ENCODE measurements around the gene CHST6.
"Not testable (repeated sequence)": the region's sequence is repeated elsewhere in the genome, so short reads cannot be mapped to it uniquely, and the experiment has no call there.

Gene CHST6

DNA sequence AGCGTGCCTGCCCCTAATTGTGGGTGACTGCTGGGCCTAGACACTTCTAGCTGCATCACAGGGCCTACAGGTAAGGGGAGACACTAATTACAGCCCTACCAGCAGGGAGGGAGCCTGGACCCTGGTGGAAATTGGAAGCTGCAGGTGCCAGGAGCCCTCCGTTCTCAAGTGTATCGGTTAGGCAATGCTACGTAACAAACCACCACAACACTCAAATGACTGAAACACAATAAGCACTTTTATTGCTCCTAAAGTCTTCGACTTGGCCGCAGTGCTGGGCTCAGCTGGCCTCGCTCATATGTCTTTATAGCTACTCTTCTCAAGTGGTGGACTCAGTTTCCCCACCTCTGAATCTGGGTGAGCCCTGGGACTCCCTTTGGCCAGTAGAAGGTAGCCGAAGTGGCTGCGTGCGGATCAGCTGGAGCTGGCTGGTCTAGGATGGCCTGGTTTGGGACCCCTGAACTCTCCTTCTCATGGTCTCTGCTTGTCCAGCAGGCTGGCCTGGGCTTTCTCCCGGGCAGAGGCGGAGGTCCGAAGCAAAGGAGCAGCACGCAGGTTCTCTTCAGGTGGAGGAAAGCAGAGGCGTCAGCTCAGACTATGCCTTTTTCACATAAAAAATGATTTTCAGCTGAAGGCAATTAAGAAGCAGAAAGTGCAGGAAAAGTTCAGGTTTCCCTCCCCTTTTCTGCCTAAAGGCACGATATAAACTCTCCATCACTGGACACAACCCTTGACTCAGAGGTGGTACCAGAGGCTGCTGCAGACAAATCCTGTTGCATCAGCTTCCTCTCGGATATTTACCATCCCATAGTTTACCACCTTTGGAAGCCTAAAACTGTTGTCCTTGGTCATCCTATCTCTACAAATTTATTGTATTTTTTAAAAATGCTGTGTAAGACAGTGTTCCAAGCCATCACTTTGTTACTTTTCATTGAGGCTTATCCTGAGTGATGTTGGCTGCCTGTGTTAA, 22.0 kb downstream of the CHST6 start:
- no peak for DNase-seq

DNA sequence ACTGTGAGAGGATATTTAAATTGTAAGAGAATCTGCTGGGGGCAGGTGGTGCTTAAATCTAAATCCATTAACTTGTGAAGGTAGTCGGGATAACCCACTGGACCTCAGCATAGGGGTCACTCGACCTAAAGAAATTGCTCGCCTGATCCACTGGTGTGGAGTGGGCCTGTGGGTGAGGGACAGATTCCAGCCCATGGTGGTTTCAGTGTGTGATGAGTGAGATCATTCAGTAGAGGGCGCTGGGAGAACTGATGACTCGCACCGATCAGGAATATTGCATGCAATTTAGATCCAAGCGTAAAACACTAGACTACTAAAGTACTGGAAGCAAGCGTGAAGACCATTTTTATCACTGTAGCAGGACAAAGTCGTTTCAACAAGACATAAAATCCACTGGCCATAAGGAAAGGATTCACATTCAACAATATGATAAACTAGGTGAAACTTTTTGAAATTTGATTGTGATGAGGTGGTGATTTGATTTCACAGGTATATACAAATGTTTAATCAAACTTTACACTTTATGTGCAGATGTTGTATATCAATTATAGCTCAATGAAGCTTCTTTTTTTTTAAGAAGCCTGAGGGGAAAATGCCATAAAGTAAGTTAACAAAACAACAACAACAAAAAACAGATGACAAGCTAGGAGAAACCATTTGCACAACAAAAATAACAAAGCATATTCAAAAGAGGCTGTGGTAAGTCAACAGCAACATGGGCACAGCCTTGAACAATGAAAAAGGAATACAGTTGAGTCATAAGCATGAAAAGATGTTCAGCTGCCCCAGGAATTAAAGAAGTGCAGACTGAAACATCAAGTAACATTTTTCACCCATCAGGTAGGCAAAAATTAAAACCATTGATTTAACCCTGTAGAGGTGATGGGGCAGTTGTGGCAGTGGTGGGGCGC, 23.3 kb downstream of the CHST6 start:
- no peak for DNase-seq

DNA sequence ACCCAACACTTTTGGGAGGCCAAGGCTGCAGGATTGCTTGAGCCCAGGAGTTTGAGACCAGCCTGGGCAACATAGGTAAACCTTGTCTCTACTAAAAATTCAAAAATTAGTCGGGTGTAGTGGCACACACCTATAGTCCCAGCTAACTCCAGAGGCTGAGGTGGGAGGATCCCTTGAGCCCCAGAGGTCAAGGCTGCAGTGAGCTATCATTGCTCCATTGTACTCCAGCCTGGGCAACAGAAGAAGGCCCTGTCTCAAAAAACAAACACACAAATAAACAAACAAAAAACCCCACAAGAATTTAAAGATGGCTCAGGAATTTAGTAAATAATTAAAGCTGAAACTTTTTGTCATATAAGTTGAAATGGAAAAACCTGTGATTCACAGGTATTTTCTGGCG, 28.5 kb downstream of the CHST6 start:
- no peak for DNase-seq

DNA sequence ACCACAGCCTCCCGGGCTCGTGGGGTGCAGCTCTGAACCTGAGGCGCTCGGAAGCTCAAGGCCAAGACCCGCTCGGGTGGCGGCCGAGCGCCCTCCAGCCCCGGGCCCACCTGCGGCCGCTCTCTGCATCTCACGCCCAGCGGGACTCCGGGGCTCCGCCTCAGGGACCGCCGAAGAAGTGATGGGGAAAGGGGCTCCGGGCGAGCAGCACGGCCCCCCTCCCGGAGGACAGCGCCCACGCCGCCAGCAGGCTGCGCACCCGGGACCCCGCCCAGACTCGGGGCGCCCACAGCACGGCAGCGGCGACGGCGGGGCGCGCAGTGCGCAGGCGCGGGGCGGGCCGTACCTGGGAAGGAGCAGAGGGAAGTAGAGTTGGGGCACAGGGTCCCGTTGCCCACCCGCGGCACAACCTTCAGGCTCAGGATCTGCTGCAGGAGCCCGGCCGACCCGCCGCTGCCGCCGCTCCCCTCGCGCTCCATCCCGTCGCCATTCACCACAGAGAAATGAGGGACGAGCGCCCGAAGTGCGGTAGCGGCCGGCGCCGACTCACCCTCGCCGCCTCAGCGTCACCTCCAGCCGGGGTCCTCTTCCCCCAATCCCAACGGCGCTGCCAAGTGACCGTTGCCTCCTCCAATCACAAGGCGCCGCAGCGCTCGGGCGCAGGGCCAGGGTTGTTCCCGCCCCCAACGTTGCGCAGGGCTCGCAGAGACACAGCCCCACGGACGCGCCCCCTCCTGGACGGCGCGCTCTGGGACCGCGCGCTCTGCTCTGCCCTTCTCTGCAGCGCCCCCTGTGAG, 30.9 kb downstream of the CHST6 start, which contains the start of gene TMEM170A:
TSS of gene TMEM170A (minus strand) at position 568 of the 797 bp plus-strand sequence. CDS start at position 479, 89 bp downstream.
- peak; percentile 62 for DNase-seq

DNA sequence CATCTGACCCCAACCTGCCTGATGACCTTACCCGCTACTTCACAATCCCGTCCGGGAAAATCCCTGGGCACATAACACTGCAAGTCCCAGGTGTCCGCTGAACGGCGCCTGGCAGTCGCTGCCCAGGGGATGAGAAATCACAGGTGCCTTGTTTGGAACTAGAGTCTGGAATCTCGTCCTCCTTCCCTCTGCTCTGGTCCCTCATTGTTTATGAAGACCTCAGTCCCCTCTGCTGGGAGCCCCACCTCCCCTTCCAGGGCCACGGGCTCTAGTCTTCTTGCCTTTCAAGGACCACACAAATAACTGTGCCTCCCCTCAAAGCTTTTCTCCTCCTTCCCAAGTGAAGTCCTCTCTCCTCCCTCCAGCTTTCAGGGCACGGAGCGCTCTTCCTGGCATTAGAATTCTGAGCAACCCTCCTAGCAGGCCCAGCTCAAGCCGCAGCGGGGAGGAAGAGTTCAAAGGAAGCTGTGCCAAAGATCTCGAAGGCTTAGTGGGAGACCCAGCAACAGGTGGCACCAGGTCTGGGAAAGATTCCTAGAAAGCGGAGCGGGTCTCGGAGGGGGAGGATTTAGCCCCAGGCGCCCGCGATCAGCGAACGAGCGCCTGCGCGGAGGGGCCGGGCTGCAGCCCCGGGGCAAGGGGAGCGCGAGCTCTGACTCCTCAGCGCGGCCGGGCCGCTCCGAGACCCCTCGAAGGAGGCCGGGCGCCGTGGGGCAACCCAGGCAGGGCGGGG, 31.7 kb downstream of the CHST6 start:
- not testable (repeated sequence) for DNase-seq

DNA sequence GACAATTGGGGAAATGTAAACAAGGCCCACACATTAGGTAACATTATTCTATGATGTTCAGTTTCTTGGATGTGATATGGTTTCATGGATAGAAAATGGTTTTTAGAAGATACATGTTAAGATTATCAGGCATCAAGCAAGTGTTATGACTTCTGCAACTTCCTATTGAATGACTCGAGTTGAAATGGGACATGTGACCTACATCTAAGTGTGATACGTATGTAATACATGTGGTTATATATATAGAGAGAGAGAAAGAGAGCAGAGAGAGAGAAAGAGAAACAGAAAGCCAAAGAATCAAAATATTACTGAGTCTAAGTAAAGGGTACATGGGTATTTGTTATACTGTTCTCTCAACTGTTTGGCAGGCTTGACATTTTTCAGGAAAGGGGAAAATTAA, 32.4 kb downstream of the CHST6 start:
- no peak for DNase-seq

DNA sequence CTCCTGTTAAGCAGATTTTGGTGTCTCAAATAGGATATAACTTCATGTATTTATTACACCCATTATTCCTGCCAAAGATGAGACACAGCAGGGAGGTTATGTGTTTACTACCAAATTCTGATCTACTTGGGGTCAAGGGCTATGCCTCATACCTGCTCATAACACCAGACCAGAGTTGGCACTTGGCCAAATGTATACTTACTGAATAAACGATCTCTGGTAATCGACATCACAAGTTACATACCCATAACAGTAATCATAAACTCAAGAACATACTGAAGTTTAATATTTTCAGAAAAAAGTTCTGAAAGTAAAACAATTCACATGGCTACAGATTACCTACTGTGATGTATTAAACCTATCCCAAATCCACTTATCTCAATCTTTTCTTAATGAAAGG, 33.7 kb downstream of the CHST6 start:
- no peak for DNase-seq

DNA sequence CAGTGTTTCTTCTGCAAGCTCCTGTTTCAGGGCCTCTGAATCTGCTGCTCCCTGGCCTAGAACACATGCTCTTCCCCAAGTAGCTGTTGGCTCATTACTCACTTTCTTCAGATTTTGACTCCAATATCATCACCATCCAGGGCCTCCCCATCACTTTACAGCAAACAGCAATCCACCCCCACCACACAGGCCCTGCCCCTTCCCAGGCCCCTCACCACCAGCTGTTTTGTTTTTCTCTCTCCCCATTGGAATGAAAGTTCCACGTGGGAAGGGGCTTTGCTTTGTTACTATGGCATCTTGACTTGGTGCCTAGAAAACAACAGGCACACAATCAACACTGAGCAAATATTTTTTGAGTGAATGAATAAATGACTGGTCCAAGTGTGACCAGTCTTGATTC, 34.8 kb downstream of the CHST6 start:
- DNase-seq = no peak

DNA sequence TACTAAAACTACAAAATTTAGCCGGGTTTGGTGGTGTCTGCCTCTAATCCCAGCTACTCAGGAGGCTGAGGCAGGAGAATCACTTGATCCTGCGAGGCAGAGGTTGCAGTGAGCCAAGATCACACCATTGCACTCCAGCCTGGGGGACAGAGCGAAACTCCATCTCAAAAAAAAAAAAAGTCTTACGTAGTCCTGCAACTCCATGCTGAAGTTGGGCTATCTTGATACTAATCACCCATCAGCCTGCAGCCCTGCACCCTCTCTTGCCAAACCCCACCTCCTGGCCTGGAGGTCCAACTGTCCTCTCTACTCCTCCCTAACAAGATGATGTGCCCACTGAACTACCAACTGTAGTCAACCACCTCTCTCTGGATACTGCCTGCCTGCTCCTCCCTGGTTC, 35.5 kb downstream of the CHST6 start:
- no peak for DNase-seq

DNA sequence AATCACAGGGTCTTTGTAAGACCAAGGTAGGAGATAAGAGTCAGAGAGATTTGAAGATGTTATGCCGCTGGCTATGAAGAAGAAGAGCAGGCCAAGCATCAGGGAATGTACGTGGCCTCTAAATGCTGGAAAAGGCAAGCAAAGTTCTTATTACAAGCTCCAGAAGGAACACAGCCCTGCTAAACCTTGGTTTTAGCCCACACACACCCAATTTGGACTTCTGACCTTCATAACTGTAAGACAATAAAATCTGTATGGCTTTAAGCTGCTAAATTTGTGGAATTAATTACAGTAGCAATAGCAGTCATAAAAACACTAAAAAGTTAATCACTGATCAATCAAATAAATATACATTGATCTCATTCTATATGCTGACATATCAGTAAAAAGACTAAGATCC, 36.8 kb downstream of the CHST6 start:
- DNase-seq = no peak

DNA sequence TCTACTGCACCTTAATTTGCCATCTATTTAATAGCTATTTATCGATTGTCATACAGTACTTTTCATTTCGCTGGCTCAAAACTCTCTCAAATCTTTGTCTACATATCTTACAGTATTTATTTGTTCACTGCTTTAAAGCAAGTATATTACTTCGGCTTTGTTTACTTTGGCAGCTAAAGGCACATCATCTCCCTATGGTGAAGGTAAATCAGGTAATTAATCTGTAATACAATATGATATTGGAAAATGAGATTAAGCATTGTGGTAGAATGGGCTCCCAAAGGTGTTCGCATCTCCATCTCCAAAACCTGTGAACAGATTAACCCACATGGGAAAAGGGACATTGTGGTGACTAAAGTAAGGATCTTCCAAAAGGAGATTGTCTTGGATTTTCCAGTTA, 37.2 kb downstream of the CHST6 start:
- DNase-seq = no peak

DNA sequence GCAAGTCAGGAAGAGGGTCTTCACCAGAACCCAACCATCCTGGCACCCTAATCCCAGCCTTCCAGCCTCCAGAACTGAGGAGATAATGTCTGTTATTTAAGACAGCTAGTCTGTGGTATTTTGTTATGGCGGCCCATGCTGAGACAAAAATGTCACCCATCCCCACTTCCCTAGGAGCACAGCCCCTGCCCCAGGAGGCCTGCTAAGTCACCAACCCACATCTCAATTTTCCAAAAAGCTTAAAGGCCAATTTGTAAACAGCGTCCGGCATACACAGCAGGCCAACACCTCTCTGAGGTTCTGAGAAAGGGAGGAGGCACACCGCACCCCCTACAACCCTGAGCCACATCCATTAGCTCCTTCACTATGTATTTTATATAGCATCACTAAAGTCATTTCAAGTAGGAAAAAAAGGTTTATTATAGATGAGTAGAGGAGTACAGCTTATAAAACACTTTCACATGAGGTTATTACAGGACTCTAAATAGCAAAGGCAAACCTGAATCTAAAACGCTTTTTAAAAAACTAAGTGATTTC, 37.7 kb downstream of the CHST6 start:
- no peak for DNase-seq

DNA sequence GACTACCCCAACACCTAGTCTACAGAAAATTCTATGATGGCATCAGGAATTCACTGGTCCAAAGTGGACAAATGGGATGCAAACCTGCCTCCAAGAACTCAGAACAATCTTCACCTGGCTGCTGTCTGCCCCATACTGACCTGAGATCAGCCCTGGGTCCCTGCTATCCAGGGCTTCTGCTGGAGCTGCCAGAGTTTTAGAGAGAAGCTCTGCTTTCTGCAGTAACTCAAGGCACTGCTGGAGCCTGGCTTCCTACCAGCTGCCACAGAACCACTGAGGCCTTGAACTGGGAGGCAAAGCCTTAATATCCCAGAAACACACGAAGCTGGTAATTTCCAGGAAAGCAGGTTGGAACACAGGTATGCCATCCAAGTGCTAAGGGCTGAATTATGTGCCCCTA, 38.3 kb downstream of the CHST6 start:
- no peak for DNase-seq

DNA sequence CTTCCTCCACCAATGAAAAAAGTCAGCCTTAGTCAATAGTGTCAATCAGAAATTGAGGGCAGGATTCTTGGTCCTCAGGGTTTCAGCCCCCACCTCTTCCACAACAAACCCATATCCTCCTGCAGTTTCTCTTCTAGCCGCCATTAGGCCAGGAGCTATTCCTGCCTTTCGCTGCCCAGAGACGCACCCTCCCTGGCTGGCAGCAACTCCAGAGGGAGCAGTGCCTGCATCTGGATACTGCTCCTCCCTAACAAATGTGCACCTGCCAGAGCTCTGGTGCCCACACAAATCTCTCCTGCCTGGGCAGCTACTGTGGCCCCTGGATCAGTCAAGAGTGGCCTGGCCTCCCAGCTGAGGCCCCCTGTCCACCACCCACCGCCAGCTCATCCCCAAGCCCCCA, 38.8 kb downstream of the CHST6 start:
- DNase-seq = not testable (repeated sequence)

DNA sequence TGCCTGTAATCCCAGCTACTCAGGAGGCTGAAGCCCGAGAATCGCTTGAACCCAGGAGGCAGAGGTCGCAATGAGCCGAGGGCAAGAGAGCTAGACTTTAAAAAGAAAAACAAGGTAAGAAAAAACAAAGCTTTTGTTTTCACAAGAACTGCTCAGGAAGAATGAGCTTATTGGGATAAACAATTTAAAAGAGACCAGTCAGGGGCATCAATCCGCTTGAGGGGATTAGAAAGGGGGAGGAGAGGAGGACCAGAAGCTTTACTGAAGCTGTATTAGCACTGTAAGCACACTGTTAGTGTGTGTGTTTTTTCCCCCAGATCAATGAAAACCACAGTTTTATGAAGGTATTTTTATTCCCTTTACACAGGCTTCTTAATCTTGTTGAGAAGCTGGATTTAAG, 39.6 kb downstream of the CHST6 start:
- DNase-seq = no peak

DNA sequence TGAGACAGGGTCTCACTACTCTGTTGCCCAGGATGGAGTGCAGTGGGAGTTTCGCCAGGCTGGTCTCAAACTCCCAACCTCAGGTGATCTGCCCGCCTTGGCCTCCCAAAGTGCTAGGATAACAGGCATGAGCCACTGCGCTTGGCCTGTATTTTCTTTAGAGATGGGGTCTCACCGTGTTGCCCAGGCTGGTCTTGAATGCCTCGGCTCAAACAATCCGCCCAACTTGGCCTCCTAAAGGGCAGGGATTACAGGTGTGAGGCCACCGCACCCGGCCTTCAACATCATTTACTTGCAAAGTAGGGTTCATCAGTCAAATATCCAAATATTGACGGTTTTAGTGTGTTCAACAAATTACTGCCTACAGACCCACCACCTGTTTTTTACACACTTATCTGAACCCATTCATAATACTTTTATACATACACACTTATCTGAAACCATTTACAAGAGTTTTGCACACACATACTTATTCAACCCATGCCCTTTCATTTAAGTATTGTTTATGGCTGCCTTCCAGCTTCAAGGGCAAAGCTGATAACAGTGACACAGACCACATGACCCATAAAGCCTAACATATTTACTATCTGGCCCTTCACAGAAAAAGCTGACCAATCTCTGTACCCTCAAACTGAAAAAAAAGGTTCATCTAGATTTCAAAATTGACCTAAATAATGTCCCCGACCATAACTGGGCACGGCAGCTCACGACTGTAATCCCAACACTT, 42.6 kb downstream of the CHST6 start:
- DNase-seq = no peak

DNA sequence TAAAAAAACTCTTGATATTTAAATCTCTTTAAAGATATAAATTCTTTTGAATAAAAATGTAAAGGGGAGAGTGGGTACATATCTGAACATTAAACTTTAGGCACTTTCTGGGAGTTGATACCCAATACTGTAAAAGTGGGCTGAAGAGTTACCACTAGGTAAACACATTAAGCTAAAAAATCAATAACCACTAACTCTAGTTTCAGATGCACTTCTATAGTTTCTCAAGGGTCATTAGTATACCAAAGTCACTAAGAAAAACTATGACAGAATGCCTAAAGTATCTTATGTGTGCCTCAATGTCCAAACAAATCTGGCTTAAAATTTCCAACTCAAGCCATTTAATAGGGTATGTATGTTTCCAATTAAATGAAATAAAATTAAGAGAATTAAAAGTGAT, 48.8 kb downstream of the CHST6 start:
- no peak for DNase-seq

DNA sequence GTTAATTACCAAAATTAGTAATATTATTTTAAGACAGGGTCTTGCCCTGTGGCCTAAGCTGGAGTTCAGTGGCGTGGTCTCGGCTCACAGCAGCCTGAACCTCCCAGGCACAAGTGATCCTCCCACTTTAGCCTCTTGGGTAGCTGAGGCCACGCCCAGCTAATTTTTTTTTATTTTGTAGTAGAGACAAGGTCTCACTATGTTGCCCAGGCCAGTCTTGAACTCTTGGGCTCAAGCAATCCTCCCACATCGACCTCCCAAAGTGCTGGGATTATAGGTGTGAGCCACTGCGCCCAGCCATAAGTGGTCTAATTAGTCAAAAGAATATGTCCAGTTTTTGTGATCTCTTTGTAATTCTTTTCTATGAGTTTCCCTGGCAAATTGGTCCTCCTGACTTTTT, 49.9 kb downstream of the CHST6 start:
- no peak for DNase-seq

DNA sequence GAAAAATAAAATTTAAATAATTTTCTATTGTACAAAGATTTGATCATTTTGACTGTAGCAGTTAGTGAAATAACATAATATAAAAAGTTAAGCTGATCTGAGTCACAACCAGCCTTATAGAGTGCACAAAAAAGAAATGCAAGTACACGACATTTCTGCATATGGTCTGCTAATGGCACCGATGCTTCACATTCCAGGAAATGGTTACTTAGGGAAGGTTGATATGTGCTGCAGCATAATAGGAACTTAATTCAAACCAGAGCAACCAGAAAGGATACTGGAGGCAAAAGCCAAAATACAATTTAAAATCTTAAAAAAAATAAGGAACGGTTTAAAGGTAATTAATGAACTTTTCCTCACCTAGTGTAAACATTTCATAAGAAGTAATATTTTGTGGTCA, 51.9 kb downstream of the CHST6 start:
- no peak for DNase-seq

DNA sequence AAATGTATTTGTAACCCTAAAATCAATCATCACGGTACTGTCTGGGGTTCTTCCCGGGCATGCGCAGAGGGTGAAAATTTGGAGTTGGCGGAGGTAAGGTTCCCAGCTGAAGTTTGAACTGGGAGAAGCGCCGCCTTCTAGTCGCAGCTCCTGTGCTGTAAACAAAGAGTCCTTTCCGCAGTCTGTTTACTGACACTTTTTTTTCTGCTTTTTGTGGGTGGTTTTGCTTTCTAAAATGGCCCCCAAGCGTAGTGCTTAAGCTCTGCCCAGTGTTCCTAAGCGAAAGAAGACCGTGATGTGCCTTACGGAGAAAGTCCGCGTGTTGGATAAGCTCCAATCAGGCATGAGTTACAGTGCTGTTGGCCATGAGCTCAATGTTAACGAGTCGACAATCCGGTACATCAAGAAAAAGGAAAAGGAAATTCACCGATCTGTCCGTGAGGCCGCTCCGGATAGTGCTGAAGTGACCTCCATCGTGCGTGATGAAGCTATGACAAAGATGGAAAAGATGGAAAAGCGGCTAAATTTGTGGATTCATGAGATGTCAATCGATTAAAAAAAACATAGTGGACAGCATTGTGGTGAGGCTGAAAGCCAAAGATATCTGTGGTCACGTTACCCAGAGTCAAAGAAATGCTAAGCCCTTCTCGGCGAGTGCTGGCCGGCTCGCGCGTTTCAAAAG, 61.4 kb downstream of the CHST6 start:
- DNase-seq = peak; percentile 46

All from NCI-H187 treated with DMSO at 0.1 percent for 48 hours (cell line).